Chondrocyte (in vitro differentiated cells): ENCODE data around the gene RFX7. TPM values are rescaled to one million over a fixed set of nuclear protein-coding genes. Genes with fewer than 3 reads are reported as not detected.

Experiments
- DNase-seq: peaks from one replicate; pipeline ENCODE4 v3.0.0; 2021; ENCODE audit warnings: mixed read lengths, low spot score
- H3K27ac Mint-ChIP-seq: one replicate; pipeline ENCODE4 v1.8.0; 2021; ENCODE audit warnings: mild to moderate bottlenecking, moderate library complexity, mixed read lengths; ENCODE audit not compliant: unreplicated experiment
- H3K27me3 Mint-ChIP-seq: 2 replicates; pipeline ENCODE4 v1.8.0; 2021; ENCODE audit warnings: low read depth, mixed read lengths
- H3K36me3 Mint-ChIP-seq: 2 replicates; pipeline ENCODE4 v1.8.0; 2021; ENCODE audit warnings: low read depth, mixed read lengths
- H3K4me1 Mint-ChIP-seq: 2 replicates; pipeline ENCODE4 v1.8.0; 2021; ENCODE audit warnings: low read depth, mild to moderate bottlenecking, mixed read lengths
- H3K4me3 Mint-ChIP-seq: one replicate; pipeline ENCODE4 v1.8.0; 2021; ENCODE audit warnings: mild to moderate bottlenecking, moderate library complexity, mixed read lengths; ENCODE audit not compliant: unreplicated experiment
- H3K9me3 Mint-ChIP-seq: 2 replicates; pipeline ENCODE4 v1.8.0; 2021; ENCODE audit warnings: low read depth, mixed read lengths
- CTCF ChIP-seq: fragments of 200-600 bp; sonication (generic); IDR thresholded peaks from 2 replicates; pipeline ENCODE4 v1.5.0; 2021; ENCODE audit warnings: antibody characterized with exemption, mild to moderate bottlenecking, moderate library complexity
- total RNA-seq: library from RNA; stranded (reverse); gene quantifications from 3 replicates; pipeline ENCODE4 v1.2.1, GENCODE V29; 2021

RFX7 gene
- total RNA-seq, 1 donor from 2014 or later = 17.8 TPM

- H3K4me1 Mint-ChIP-seq = peaks cover 9% of the 10 kb centered on the region
- no peak overlapping the region for H3K27ac Mint-ChIP-seq
- H3K36me3 Mint-ChIP-seq = peaks cover under 1% of the 10 kb centered on the region
- no peaks in the 10 kb centered on the region for H3K27me3 Mint-ChIP-seq
- no peak for DNase-seq
- no peak overlapping the region for H3K4me3 Mint-ChIP-seq
- peaks cover 3% of the 10 kb centered on the region for H3K9me3 Mint-ChIP-seq
- TF ChIP-seq CTCF = no peak
Measured at GRCh38 chr15:56056626-56057025, 187.1 kb downstream of the RFX7 start.

DNA sequence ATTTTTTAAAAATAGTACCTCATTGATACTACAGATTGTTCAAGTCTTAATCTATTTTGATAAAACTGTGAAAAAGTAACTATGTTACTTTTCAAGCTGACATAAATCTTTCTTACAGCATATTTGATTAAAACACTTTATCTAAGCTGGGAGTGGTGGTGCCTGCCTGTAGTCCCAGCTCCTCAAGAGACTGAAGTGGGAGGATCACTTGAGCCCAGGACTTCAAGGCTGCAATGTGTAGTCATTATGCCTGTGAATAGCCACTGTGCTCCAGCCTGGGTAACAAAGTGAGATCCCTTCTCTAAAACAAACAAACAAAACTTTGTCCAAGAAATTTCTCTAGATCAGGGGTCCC, 190.7 kb downstream of the RFX7 start:
- H3K27me3 Mint-ChIP-seq = no peaks in the 10 kb centered on the region
- TF ChIP-seq CTCF = peak; percentile 7
- H3K36me3 Mint-ChIP-seq = peaks cover under 1% of the 10 kb centered on the region
- no peak overlapping the region for H3K27ac Mint-ChIP-seq
- no peak overlapping the region for H3K4me3 Mint-ChIP-seq
- H3K4me1 Mint-ChIP-seq = peaks cover 5% of the 10 kb centered on the region
- DNase-seq = no peak
- H3K9me3 Mint-ChIP-seq = no peaks in the 10 kb centered on the region

DNA sequence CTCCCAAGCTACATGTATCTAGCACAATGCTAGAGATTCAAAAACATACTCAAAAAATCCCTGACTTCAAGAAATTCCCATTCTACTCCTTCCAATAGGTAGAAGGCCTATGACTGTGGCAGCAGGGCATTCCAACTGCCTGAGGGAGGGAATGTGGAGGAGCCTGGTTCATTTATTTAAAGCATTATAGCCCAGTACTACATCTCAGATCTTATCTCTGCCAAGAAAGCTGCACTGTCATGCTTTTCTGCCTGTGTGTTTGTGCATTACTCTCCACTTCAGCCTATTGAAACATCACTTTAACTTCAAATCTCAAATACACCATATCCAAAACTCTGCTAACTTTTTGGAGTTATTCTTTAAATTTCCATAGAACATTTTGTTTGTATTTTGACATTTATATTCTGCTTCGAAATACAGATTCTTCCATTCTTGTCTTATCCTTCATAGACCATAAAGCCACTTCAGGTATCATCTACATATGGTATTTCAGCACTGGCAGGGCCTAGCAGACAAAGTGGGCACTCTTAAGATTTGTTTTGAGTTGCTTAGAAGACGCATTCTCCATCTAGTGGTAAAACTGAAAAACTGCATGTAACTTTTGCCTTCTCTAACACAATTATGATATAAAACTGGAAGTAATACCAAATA, 191.2 kb downstream of the RFX7 start:
- no peaks in the 10 kb centered on the region for H3K9me3 Mint-ChIP-seq
- DNase-seq = no peak
- H3K4me3 Mint-ChIP-seq = no peak overlapping the region
- TF ChIP-seq CTCF = peak; percentile 91
- H3K27ac Mint-ChIP-seq = no peak overlapping the region
- H3K27me3 Mint-ChIP-seq = no peaks in the 10 kb centered on the region
- peaks cover 6% of the 10 kb centered on the region for H3K4me1 Mint-ChIP-seq
- H3K36me3 Mint-ChIP-seq = peaks cover 2% of the 10 kb centered on the region

- Mint-ChIP-seq H3K9me3 (peaks cover under 1% of the 10 kb centered on the region), H3K36me3 (peaks cover 2% of the 10 kb centered on the region), H3K4me3 (no peak overlapping the region), H3K27ac (no peak overlapping the region), H3K4me1 (peaks cover 10% of the 10 kb centered on the region), H3K27me3 (no peaks in the 10 kb centered on the region)
- no peak for DNase-seq
- no peak for TF ChIP-seq CTCF
Measured at GRCh38 chr15:56051676-56052075, 192.0 kb downstream of the RFX7 start.

DNA sequence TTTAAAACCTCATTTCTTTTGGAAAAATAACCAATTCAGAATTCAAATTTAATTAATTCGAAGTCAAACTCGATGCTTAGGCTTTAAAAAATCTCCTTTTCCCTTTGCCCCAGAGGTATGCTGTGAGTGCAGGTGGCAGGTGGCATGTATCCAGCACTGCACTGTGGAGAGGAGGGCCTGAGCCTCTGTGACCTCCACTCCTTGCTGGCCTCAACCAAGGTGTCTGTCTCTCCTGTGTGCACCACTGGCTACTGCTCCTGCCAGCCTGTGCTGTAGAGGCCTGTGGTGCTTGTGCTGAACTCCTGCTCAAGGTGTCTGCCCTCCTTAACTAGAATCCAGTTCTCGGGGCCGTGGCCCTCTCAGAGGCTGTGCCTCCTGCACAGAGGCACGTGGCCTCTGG, 194.1 kb downstream of the RFX7 start:
- no peak for DNase-seq
- no peak overlapping the region for H3K4me3 Mint-ChIP-seq
- no peaks in the 10 kb centered on the region for H3K27me3 Mint-ChIP-seq
- no peak overlapping the region for H3K27ac Mint-ChIP-seq
- H3K9me3 Mint-ChIP-seq = peaks cover 5% of the 10 kb centered on the region
- H3K4me1 Mint-ChIP-seq = peaks cover 10% of the 10 kb centered on the region
- peaks cover 2% of the 10 kb centered on the region for H3K36me3 Mint-ChIP-seq
- TF ChIP-seq CTCF = no peak
